ENCODE results near the gene TASL.

The TASL gene

DNA sequence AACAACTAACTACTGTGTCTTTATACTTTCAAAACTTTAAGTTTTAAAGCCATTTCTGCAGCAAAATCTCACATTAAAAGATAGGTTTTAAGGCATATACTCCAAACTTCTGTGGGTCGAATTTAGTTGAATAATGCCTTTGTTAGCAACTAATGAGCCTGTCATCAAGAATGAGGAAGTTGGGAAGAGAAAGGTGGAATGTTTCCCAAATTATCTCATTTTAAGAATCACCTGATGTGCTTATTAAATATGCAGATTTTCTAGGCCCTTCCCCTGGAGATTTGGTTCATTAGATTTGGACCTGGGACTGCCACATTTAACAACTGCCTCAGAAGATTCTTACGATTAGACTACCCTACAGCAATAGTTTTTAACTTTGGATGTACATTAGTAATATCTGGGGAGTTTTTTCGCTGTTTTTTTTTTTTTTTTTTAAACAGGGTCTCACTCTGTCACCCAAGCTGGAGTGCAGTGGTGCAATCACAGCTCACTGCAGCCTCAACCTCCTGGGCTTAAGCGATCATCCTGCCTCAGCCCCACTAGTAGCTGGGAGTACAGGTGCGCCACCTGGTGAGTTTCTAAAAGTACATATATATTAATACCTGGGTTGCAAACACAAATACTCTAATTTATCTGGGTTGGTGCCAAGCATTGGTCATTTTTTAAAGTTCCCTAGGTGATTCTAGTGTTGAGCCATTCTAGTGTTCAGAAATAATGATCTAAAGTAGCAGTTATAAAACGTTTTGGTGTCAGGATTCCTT is 16.1 kb upstream of the TASL start:
- no peak for DNase-seq (ENCODE audit: extremely low spot score)
- TF ChIP-seq, protein P1, sequence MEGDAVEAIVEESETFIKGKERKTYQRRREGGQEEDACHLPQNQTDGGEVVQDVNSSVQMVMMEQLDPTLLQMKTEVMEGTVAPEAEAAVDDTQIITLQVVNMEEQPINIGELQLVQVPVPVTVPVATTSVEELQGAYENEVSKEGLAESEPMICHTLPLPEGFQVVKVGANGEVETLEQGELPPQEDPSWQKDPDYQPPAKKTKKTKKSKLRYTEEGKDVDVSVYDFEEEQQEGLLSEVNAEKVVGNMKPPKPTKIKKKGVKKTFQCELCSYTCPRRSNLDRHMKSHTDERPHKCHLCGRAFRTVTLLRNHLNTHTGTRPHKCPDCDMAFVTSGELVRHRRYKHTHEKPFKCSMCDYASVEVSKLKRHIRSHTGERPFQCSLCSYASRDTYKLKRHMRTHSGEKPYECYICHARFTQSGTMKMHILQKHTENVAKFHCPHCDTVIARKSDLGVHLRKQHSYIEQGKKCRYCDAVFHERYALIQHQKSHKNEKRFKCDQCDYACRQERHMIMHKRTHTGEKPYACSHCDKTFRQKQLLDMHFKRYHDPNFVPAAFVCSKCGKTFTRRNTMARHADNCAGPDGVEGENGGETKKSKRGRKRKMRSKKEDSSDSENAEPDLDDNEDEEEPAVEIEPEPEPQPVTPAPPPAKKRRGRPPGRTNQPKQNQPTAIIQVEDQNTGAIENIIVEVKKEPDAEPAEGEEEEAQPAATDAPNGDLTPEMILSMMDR (IDR thresholded peaks at IDR 0.05; ENCODE audit: control extremely low read depth, extremely low read depth, low read depth, missing control alignments) = peak; percentile 5
- ChIA-PET CTCF (interaction anchor here (0.7 to 3.0 kb wide), 4 partner anchors 13 to 23 kb away, joined by 3 to 24 read pairs (median 4); no protein-coding TSS in a partner anchor), POLR2A (interaction anchor here (1.3 kb wide), 1 partner anchor 16 kb away, joined by 3 read pairs; the partner anchor contains the start of gene TASL)

DNA sequence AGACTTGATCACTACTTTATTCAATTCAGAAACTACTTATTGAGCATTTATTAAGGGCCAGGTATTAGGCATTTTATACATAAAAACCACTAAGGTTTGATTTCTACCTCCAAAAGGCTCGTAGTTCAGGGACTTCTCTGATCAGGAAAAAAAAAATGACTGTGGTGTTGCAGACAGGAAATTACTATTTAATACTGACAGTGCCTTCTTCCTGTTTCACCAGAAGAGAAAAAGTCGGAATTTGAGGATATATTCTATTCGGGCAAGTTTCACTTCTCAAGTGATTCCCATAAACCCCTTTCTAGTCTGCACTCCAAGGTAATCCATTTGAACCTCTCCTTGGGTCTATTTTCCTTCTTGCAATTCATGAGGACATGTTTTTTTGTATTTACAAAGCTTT is 15.3 kb upstream of the TASL start:
- ChIA-PET POLR2A (interaction anchor here (1.3 kb wide), 1 partner anchor 15 kb away, joined by 3 read pairs; the partner anchor contains the start of gene TASL), CTCF (interaction anchor here (3.0 kb wide), 1 partner anchor 22 kb away, joined by 24 read pairs; no protein-coding TSS in a partner anchor)
- no peak for DNase-seq (ENCODE audit: extremely low spot score)
- TF ChIP-seq, protein P1 (IDR thresholded peaks at IDR 0.05; ENCODE audit: control extremely low read depth, extremely low read depth, low read depth, missing control alignments) = no peak

DNA sequence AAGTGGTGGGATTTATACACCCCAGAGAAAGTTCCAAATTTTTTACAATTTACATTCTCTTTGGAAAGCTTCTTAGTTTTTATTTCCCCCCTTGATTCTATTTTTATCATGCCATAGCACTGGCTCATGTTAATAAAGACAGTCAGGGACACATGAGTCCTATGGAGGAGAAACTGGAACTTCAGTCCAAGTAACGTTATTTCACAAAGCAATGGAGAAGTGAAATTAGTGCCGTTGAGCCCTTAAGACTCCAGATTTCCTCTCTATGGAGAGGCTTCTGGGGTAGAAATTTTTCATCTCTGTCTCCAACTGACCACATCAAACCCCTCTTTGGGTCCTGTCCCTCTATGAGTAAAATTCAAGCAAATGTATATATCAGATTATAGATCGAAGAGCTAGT is 12.8 kb upstream of the TASL start:
- POLR2A ChIA-PET = no interaction called here
- TF ChIP-seq, protein P1 (IDR thresholded peaks at IDR 0.05; ENCODE audit: control extremely low read depth, extremely low read depth, low read depth, missing control alignments) = no peak
- CTCF ChIA-PET = interaction anchor here (1.0 to 1.6 kb wide), 2 partner anchors 12 to 21 kb away, joined by 4 to 8 read pairs; no protein-coding TSS in a partner anchor
- no peak for DNase-seq (ENCODE audit: extremely low spot score)

DNA sequence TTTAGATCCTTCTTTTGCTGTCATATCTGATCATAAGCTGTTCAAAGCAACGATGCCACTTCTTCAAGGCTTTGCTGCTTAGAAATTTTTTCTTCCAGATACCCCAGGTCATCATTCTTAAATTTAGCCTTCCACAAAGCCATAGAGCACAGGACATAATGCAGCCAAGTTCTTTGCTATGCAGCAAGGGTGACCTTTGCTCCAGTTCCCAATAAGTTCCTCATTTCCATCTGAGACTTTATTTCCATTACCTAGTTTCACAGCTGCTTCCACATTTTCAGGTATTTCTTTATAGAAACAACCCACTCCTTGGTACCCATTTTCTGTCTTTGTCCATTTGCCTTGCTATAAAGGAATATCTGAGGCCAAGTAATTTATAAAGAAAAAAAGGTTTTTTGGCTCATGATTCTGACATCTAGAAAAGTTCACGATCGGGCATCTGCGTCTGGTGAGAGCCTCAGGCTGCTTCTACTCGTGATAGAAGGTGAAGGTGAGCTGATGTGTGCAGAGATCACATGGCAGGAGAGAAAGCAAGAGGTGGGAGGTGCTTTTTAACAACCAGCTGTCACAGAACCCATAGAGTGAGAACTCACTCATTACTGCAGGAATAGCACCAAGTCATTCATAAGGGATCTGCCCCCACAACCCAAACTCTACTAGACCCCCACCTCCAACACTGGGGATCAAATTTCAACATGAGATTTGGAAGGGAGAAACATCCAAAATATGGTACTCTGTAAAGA is 11.8 kb upstream of the TASL start:
- DNase-seq (ENCODE audit: extremely low spot score) = no peak
- POLR2A ChIA-PET = no interaction called here
- TF ChIP-seq, protein P1 (IDR thresholded peaks at IDR 0.05; ENCODE audit: control extremely low read depth, extremely low read depth, low read depth, missing control alignments) = no peak
- CTCF ChIA-PET = interaction anchor here (1.0 to 1.6 kb wide), 3 partner anchors 11 to 20 kb away, joined by 4 to 8 read pairs (median 4); no protein-coding TSS in a partner anchor

DNA sequence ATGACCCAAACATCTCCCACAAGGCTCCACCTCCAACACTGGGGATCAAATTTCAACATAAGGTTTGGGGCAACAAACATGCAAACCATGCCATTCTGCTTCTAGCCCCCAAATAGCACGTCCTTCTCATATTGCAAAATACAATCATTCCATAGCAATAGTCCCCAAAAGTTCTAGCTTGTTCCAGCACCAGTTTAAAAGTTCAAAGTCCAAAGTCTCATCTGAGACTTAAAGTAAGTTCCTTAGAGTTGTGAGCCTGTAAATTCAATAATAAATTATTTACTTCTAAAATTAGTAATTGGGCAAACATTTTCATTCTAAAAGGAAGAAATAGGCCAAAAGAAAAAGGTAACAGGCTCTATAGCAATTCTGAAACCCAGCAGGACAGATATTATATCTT is 8.9 kb upstream of the TASL start:
- TF ChIP-seq, protein P1 (IDR thresholded peaks at IDR 0.05; ENCODE audit: control extremely low read depth, extremely low read depth, low read depth, missing control alignments) = no peak
- no peak for DNase-seq (ENCODE audit: extremely low spot score)
- CTCF ChIA-PET = interaction anchor here (1.2 kb wide), 1 partner anchor 15 kb away, joined by 7 read pairs; no protein-coding TSS in a partner anchor
- POLR2A ChIA-PET = no interaction called here

DNA sequence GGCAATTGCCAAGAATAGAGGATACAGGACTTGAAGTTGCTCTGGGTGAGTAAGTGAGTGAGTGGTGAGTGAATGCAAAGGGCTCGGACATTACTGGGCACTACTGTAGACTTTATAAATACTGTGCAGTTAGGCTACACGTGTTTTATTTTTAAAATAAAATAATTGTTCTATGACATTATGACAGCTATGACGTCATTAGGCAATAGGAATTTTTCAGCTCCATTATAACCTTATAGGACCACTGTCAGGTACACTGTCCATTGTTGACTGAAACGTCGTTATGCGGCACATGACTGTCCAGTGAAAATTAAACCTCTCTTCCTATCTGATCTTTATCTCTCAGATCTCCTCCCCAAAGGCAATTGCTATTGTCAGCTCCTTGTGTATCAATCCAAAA is 5.1 kb upstream of the TASL start:
- POLR2A ChIA-PET = no interaction called here
- DNase-seq (ENCODE audit: extremely low spot score) = no peak
- TF ChIP-seq, protein P1 (IDR thresholded peaks at IDR 0.05; ENCODE audit: control extremely low read depth, extremely low read depth, low read depth, missing control alignments) = no peak
- CTCF ChIA-PET = no interaction called here

Measured in GM10248 (cell line).